GM15510 (cell line): Measurements from ENCODE around the gene ADSS1.

Source experiments
- POLR2A ChIP-seq: IDR thresholded peaks from 3 replicates; pipeline ENCODE4 v1.6.1; 2011; ENCODE audit warnings: borderline replicate concordance; ENCODE audit not compliant: insufficient read length; ENCODE audit errors: extremely low read depth

The ADSS1 gene

DNA sequence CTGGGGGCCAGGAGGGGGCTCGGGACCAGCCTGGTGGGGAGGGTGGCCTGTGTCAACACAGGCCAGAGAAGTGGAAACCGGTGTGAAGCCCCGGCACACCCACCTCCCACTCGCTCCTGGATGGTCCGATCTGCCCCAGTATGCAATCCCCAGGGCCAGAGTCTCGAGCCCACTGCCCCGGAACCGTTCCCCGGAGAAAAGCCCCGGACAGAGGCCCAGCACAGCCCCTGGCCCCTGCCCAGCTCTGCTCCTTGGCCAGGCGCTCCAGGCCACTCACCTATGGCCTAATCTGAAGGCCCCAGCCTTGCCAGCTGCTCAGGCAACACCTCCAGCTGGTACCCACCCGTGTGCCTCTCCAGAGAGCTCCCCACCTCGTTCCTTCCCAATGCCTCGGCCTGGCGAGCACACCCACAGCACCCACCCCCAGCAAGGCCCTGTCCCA lies 53.8 kb downstream of the ADSS1 start:
- TF ChIP-seq POLR2A: no peak

DNA sequence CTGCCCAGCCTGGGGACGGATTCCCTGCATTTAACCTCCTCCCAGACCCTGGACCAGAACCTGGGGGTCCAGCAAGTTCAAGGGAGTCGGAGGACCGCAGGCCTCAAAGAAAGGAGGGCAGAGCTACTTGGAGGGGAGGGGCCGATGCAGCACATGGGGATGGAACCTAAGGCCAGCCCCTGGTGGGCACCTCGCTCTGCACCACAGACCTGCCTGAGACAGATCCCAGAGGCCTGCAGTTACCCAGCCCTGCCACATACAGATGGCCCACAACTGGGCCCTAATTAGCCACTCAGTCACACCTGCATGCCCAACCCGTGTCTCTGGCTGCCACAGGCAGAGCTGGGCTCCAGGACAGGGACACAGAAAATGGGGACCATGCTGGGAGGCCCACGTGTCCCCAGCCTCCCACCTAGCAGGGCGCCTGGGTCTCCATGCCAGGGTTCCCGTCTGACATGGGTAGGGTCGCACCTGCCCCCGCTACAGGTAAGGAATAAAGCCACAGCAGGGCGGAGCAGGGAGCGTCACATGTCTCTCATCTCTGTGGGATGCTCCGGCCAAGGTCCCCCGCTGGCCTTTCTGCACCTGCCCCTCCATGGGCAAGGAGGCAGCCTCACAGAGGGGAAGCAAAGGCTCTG lies 54.8 kb downstream of the ADSS1 start:
- TF ChIP-seq POLR2A: no peak

DNA sequence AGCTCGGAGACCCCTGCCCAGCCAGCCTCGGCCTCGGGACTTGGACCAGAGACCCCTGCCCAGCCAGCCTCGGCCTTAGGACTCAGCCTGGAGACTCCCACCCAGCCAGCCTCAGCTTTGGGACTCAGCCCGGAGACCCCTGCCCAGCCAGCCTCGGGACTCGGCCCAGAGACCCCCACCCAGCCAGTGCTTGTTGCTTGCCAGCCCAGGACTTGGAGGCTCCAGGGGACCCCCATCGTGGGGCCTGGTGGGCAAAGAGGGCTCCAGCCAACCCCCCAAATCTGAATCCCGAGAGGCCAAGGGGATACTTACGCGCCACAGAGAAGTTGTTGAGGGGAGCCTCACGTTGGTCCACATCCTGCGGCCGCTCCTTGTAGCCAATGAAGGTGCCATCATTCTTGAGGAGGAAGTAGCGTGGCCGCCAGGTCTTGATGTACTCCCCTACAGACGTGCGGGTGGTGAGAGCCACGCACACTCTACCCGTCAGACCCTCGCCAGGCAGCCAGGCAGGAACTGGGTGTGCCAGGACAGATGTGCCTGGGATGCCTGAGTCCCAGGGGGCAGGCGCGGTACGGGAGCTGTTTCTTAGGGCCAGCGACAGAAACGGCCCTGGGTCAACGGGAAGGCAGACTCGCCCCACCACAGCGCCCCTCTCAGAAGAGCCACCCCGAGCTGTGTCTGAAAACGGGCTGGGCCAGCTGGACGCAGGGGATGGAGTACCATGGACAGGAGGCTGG lies 55.9 kb downstream of the ADSS1 start:
- no peak for TF ChIP-seq POLR2A

DNA sequence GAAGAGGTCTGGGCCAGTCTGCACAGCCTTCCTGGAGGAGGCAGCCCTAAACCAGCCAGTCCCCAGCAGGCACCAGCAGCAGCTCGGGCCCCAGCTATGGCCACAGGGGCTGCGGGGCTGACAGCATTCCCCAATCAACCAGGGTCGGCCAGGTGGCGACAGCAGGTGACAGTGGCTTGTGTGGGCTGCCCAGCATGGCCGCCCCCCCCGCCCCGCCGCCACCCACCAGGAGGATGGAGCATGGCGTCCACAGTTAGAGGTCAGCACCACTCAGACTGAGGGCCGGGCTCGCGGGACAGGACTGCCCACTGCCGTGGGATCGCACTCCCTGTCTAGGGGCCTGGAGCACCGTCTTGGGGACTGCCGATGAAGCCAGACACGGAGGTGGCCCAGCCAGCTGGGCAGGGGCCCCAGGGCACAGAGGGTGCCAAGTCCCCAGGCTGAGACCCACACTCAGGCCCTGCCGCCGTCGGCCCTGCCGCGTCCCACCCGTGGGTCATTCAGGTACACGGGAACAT lies 56.5 kb downstream of the ADSS1 start:
- no peak for TF ChIP-seq POLR2A

DNA sequence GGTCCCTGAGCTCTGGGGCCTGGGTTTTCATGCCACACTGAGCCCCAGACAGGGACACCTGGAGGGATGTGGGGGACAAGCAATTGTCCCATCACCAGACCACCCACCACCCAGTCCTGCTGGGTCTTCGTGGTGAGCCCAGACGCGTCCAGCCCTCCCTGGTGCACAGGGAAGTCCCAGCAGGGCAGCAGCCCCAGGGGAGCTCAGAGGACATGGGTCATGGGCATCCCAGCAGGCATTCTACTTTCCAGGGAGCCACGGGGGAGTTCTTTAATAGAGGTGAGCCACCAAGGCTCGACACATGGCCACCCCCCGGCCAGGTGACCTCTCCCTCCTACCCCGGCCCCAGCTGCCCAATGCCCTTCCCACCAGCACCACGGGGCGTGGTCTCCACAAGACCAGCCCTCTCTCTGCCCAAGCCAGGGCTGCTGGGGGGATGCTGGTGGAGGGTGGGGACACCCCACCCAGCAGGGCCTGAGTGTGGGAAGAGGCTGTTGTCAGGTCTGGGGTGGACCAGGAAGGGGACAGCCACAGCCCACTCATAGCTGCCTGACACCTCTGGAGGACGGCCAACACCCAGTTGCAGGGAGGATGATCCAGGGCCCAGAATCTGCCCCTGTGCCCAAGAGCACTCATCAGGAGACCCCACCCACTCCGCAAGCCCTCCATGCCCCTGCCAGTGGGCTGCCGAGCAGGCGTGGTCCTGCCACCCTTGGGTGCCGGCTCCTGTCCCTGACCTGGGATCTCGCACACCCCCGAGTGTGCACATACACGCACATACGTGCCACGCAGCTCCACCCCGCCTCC lies 57.4 kb downstream of the ADSS1 start:
- no peak for TF ChIP-seq POLR2A

DNA sequence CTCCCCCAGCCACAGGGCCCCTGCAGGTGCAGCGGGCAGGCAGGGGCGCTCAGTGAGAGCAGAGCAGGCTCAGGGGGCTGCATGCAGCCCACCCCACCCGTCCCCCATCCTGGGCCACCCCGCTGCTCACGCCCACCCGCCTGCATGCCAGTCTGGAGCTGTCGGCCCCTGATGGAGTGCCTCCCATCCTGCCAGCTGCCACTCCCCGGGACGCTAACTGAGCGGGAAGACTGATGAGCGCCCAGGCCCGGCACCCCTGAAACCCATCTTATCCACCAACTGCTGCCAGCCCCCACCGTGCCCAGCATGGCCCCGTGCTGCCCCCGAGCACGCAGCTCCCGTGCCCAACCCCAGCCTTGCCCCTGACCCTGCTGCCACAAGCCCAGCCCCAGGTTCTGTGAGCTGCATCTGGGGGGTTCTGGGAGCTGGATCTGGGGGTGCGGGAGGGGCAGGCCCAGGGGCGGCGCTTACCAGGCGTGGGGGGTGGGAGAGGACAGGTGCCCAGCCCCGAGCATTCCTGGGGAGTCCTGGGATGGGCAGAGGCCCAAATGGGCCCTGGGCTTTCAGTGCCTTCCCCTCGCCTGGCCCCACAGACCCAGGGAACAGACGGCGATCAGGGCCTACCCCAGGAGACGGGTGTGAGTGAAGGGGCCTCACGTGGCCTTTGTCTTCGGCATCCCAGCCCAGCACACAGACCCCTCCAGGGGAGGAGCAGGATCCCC lies 58.2 kb downstream of the ADSS1 start:
- no peak for TF ChIP-seq POLR2A

DNA sequence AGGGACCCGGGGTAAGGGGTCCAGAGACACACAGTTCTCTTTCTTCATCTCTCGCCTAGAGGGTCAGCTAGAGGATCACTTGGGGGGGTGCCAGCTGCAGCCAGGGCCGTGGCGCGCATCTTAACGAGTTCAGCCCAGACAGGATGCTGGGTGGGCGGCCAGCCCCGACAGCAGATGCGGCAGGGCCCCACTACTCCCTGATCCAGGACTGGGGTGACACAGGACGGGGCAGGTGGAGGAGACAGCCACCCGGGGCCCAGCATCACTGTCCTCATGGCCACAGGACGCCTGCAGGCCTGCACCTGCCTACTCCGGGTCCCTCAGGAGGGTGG lies 58.7 kb downstream of the ADSS1 start:
- no peak for TF ChIP-seq POLR2A

DNA sequence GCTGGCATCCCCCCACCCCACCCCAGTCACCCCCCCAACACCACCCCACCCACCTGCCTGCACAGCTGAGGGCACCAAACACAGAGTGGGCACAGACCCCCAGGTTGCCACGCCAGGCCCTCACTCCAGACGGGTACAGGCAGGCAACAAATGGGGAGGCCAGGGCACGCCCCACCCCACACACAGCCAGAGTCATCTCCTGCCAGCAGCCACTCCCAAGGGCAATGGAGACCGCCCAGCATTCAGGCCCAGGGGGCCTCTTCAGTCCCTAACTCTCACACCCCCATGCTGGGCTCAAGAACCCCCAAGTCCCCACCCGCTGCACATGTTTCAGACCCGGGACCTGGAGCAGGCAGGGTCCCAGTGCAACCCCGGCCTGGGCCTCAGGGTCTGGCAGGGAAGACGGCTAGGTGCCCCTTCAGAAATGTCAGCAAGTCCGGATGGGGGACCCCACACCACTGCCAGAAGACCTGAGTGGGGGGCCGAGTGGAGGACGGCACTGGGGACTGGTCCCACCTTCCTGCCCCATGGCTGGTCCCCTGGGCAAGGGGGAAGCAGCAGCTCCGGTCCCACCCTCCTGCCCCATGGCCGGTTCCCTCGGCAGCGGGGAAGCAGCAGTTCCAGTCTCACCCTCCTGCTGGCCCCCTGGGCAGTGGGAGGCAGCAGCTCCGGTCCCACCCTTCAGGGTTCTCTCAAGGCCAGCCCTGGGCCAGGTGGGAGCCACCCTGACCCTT lies 59.6 kb downstream of the ADSS1 start:
- TF ChIP-seq POLR2A: no peak

DNA sequence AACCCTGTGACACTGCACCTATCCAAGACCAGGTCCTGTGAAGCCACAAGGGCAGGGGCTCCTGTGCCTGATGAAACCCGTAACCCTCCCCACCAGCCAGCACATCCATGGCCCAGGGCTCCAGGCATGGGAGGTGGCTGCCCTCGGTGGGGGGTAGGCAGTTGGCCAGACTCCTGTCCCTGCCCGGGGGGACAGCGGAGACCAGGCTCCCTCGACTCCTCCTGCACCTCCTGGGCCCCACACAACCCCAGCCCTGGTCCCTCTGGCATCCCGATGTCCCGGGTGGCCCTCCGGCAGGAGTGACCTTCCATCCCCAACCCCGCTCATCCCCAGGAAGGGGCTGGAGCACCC lies 60.2 kb downstream of the ADSS1 start:
- no peak for TF ChIP-seq POLR2A

DNA sequence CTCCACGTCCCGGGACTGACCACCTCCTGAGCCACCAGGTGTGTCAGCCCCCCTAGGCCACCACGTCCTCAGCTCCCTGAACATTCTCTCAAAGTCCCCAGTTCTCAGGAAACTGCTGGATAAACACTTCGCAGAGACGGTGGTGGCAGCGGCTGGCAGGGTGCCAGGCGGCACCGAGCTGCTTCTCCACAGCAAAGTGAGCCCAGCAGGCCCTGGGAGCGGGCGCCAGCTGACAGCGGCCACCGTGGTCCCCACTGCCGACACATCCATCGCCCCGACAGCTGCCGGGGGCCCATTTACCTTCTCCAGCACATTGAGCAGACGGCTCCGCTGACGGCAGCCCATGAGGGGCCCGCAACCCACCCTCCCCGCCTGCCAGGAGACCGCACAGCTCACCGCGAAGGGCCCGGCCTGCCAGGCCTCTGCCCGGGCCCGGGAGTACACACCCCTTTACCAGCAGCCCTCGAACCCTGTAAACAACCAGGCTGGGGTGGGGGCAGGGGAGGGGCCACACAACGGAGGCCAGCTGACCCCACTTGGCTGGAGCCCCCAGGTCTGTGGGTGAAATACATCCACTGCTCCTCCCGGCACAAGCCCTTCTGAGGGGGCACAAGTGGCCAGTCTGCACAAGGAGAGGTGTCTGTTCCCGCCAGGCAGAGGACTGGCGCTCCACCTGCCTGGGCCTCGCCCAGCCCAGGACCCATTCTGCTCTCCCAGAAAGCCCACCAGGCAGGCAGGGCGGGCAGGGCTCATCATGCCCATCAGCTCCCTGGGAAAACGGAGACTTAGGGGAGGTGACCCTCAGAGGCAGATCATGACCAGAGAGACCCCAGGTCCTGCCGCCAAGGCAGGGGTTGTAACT lies 61.0 kb downstream of the ADSS1 start:
- TF ChIP-seq POLR2A: no peak

DNA sequence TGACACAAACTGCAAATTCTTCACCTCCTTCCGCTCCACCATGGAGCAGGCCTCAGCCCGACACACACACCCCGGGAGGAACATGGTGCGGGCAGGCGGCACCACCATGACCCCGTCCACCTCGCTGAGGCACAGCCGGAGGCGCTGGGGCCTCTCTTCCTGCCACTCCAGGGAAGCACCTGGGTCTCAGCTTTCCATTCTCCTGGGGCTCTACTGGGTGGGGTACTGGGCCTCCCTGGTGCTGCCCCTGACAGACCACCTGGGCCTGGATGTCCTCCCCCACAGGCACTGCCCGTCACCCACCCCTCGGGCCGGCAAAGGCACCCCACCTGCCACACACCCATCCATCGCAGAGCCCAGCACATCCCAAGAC lies 61.7 kb downstream of the ADSS1 start:
- no peak for TF ChIP-seq POLR2A

DNA sequence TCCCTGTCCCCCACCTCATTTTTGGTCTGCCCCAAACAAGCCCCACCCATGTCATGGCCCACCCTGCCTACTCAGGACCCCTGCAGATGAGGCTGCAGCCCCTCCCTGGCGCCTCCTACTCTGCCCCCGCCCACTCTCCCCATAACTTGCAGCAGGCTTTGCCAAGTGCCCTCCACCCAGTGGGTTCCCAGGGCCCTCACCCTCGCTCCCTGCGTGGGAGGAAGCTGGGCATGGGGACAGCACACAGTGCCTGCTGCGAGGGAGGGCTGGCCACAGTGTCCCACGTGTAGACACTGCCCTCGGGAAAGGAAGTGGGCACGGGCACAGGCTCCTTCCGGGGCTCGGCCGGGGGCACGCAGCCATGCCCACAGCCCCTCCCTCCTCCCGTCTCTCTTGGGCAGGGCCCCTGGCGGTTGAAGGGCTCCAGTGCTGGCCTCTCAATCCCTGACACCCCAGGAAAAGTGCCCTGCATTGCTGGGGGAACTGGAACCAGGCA lies 62.1 kb downstream of the ADSS1 start:
- no peak for TF ChIP-seq POLR2A

DNA sequence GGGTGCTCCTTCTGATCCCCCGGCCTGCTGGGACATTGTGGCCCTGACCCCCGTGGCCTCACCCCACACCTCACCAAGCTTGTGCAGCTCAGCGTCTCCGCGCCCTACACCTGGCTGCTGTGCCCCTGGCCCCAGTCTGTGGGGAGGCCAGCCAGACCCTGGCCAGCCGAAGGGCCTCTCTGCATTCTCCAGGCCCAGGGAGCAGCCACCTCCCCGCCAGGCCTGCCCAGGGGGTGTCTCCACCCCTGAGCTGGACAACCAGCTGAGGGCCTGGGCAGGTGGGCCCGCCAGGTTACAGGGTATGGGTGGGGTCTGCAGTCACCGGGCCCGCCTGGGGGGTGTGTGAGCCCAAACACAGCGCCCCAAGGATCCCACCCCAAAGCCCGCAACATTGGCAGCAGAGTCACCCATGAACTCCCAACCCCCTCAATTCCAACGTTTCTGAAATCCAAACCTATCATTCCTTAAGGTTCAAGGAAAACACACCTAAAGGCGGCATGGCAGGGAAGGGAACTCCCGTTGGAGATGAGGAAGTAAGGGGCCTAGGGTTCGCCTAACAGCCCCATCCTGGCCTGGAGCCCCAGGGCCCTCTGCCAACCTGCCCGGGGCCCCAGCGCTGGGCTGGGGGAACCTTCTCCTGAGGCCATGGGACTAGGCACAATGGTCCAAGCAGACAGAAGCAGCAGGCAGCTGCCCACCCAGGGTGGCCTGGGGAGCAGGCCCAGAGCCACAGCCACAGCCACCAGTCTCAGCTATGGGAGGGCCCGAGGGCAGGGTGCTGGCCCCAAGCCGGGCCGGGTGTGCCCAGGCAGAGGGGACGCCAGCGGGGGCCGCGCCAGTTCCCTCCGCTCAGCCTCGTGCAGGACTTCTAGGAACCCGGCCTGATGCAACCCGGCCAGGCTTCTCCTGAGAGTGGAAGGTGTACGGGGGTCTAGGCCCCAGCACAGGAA lies 63.0 kb downstream of the ADSS1 start:
- no peak for TF ChIP-seq POLR2A

DNA sequence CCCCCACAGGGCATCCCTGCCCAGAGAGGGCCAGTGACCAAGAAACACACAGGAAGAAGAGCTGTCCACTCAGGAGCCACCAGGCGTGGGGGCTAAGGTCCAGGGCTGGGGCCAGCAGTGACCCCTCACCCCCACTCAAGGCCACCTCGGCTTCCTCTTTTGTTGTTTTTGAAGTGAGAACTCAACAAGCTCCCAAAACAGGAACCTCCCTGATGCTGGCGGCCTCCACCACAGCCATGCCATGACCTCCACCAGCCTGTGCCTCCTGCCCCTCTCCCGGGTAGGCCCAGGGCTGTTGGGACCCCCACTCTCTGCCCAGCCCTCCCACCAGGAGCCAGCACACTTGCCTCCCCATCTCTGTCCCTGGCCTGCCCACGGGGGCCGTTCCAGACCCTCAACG lies 63.7 kb downstream of the ADSS1 start:
- no peak for TF ChIP-seq POLR2A
